GM23338 (cell line): ENCODE results near the gene GPRC5D. TPM values are rescaled to one million over a fixed set of nuclear protein-coding genes. Genes with fewer than 3 reads are reported as not detected.

Source experiments
- ATAC-seq: fragments of 200-7000 bp; cut with Tn5 transposase; 3 replicates; pipeline ENCODE4 v1.9.1; 2020
- DNase-seq: peaks from one replicate; pipeline ENCODE4 v3.0.0-alpha.2; 2015; ENCODE audit warnings: low spot score
- H2AFZ ChIP-seq: fragments of 200-600 bp; sonication (generic); 2 replicates; pipeline ENCODE4 v1.8.0; 2016; ENCODE audit warnings: antibody characterized with exemption, mild to moderate bottlenecking, moderate library complexity
- H3F3A ChIP-seq: fragments of 200-600 bp; sonication (generic); replicated peaks from 2 replicates; pipeline ENCODE4 v1.8.0; 2017; ENCODE audit warnings: antibody characterized with exemption, mixed run types, low read depth
- H3K27ac ChIP-seq: fragments of 200-600 bp; sonication (generic); 2 replicates; pipeline ENCODE4 v1.6.1; 2016; ENCODE audit warnings: low read depth
- H3K27me3 ChIP-seq: fragments of 200-600 bp; sonication (generic); 2 replicates; pipeline ENCODE4 v1.8.0; 2016; ENCODE audit warnings: mild to moderate bottlenecking, mixed run types, moderate library complexity; ENCODE audit not compliant: insufficient read depth
- H3K36me3 ChIP-seq: fragments of 200-600 bp; sonication (generic); 2 replicates; pipeline ENCODE4 v1.8.0; 2016; ENCODE audit warnings: mild to moderate bottlenecking; ENCODE audit not compliant: insufficient read depth
- H3K4me1 ChIP-seq: fragments of 200-600 bp; sonication (generic); 2 replicates; pipeline ENCODE4 v1.8.0; 2016; ENCODE audit warnings: mild to moderate bottlenecking, moderate library complexity; ENCODE audit not compliant: insufficient read depth
- H3K4me2 ChIP-seq: fragments of 200-600 bp; sonication (generic); 2 replicates; pipeline ENCODE4 v1.7.1; 2017; ENCODE audit warnings: mixed run types
- H3K4me3 ChIP-seq: fragments of 200-600 bp; sonication (generic); 2 replicates; pipeline ENCODE4 v1.6.1; 2016; ENCODE audit warnings: mixed run types
- H3K79me2 ChIP-seq: fragments of 200-600 bp; sonication (generic); replicated peaks from 2 replicates; pipeline ENCODE4 v1.8.0; 2017; ENCODE audit warnings: mild to moderate bottlenecking; ENCODE audit not compliant: insufficient read depth
- H3K9me2 ChIP-seq: fragments of 200-600 bp; sonication (generic); 2 replicates; pipeline ENCODE4 v1.8.0; 2017; ENCODE audit not compliant: insufficient read depth
- H4K20me1 ChIP-seq: fragments of 200-600 bp; sonication (generic); replicated peaks from 2 replicates; pipeline ENCODE4 v1.8.0; 2017; ENCODE audit warnings: mild to moderate bottlenecking; ENCODE audit not compliant: insufficient read depth
- H3K27ac Mint-ChIP-seq: 2 replicates; pipeline ENCODE4 v1.8.0; 2020; ENCODE audit warnings: inconsistent platforms, mild to moderate bottlenecking, moderate library complexity, mixed read lengths
- H3K27me3 Mint-ChIP-seq: 3 replicates; pipeline ENCODE4 v1.8.0; 2022; ENCODE audit warnings: low read depth, mild to moderate bottlenecking, moderate library complexity, mixed read lengths, inconsistent platforms; ENCODE audit not compliant: insufficient read depth, poor library complexity
- H3K36me3 Mint-ChIP-seq: 3 replicates; pipeline ENCODE4 v1.8.0; 2021; ENCODE audit warnings: low read depth, mild to moderate bottlenecking, inconsistent platforms, moderate library complexity, mixed read lengths
- H3K4me1 Mint-ChIP-seq: 3 replicates; pipeline ENCODE4 v1.8.0; 2020; ENCODE audit warnings: mild to moderate bottlenecking, inconsistent platforms, mixed read lengths
- H3K4me3 Mint-ChIP-seq: 3 replicates; pipeline ENCODE4 v1.8.0; 2021; ENCODE audit warnings: moderate library complexity, mild to moderate bottlenecking, inconsistent platforms, mixed read lengths
- H3K9me3 Mint-ChIP-seq: 3 replicates; pipeline ENCODE4 v1.8.0; 2020; ENCODE audit warnings: moderate library complexity, mild to moderate bottlenecking, inconsistent platforms, mixed read lengths
- CREB1 ChIP-seq: fragments of 250-450 bp; sonication (Bioruptor Pico); IDR thresholded peaks from 2 replicates; pipeline ENCODE4 v1.5.0; 2020; ENCODE audit warnings: low read depth, mild to moderate bottlenecking, moderate library complexity
- REST ChIP-seq: IDR thresholded peaks from one replicate; pipeline ENCODE4 v1.6.1; 2018; ENCODE audit warnings: antibody characterized with exemption; ENCODE audit not compliant: unreplicated experiment
- STAT1 ChIP-seq: IDR thresholded peaks from one replicate; pipeline ENCODE4 v1.6.1; 2016; ENCODE audit warnings: antibody characterized with exemption; ENCODE audit not compliant: unreplicated experiment
- ZNF114 ChIP-seq: fragments of 250-450 bp; sonication (Bioruptor Pico); IDR thresholded peaks from 2 replicates; pipeline ENCODE4 v1.5.0; 2020; ENCODE audit warnings: mild to moderate bottlenecking, moderate library complexity
- ZNF331 ChIP-seq: fragments of 250-450 bp; sonication (Bioruptor Pico); IDR thresholded peaks from 2 replicates; pipeline ENCODE4 v1.5.0; 2020; ENCODE audit warnings: low read depth, mild to moderate bottlenecking, moderate library complexity
- ZNF462 ChIP-seq: fragments of 250-450 bp; sonication (Bioruptor Pico); IDR thresholded peaks from 2 replicates; pipeline ENCODE4 v1.5.0; 2020; ENCODE audit warnings: mild to moderate bottlenecking, moderate library complexity
- polyA plus RNA-seq: library from polyadenylated mRNA; unstranded; fragments of >200 nt; fragmentation: Nextera tagmentation; extraction: Ambion mirVana; gene quantifications from 2 replicates; pipeline ENCODE4 v1.2.1, GENCODE V29; 2016
- total RNA-seq: library from RNA; depleted of rRNA; stranded (reverse); fragments of >200 nt; shearing (Covaris generic); gene quantifications from 2 replicates; pipeline ENCODE4 v1.2.3, GENCODE V29; 2014
- TF ChIP-seq, protein P1 (sequence below), 2 experiments: fragments of 200-600 bp in 1 of 2; sonication (generic) in 1 of 2; conservative IDR thresholded peaks; 2 replicates each; pipeline versions ENCODE4 v1.5.1 to v1.6.1; 2016 to 2017; ENCODE audit warnings: antibody characterized with exemption in 2 of 2, low read depth in 2 of 2, mild to moderate bottlenecking in 2 of 2, moderate library complexity in 1 of 2

Gene GPRC5D
- total and polyA plus RNA-seq, 2 experiments from 2014 or later, result not detected

DNA sequence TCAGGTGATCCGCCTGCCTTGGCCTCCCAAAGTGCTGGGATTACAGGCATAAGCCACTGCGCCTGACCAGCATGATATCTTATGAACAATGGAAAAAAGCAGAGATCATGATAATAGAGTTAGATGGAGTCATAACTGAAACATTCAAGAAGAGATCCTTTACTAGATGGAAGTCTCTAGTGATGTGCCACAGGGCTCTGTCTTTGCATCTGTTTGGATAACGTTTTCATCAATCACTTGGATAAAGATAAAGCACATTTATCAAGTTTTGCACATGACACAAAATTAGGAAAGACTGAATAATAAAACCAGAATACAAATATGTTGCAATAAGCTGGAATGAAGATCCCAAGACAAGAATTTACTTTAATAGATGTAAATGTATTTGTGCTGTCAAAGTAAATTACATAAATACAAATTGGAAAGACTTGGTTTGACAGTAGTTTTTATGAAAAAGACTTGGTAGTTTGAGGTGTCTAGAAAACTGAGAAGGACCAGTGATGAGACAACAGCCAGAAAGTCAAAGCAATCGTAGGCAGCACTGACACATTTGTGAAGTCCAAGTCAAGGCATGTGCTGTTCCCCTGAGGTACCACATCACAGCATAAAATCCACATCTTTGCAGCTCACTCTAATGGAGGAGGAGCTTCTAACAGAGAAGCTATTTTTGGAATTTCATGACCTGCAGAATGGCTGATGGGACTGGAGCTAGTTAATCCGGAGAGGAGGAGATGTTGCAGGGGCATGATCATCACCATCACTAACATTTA, 32.1 kb downstream of the GPRC5D start:
- no peak for DNase-seq
- Histone ChIP-seq H3K9me2 (no peaks in the 10 kb centered on the region), H3K4me2 (no peak overlapping the region), H3K27me3 (no peaks in the 10 kb centered on the region), H3K4me1 (peaks cover 7% of the 10 kb centered on the region), H2AFZ (no peak overlapping the region), H3K27ac (no peak overlapping the region), H4K20me1 (no peaks in the 10 kb centered on the region), H3K36me3 (no peaks in the 10 kb centered on the region), H3K79me2 (no peaks in the 10 kb centered on the region), H3K4me3 (no peak overlapping the region), H3F3A (peaks cover 4% of the 10 kb centered on the region; the same call in 1 of the 2 replicates)
- TF ChIP-seq, protein P1, sequence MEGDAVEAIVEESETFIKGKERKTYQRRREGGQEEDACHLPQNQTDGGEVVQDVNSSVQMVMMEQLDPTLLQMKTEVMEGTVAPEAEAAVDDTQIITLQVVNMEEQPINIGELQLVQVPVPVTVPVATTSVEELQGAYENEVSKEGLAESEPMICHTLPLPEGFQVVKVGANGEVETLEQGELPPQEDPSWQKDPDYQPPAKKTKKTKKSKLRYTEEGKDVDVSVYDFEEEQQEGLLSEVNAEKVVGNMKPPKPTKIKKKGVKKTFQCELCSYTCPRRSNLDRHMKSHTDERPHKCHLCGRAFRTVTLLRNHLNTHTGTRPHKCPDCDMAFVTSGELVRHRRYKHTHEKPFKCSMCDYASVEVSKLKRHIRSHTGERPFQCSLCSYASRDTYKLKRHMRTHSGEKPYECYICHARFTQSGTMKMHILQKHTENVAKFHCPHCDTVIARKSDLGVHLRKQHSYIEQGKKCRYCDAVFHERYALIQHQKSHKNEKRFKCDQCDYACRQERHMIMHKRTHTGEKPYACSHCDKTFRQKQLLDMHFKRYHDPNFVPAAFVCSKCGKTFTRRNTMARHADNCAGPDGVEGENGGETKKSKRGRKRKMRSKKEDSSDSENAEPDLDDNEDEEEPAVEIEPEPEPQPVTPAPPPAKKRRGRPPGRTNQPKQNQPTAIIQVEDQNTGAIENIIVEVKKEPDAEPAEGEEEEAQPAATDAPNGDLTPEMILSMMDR (conservative IDR thresholded peaks at IDR 0.05; ENCODE audit: low read depth in 2 of 2), result no peak
- TF ChIP-seq REST, result no peak
- TF ChIP-seq ZNF331 (CRISPR knock-in tag), result no peak
- TF ChIP-seq CREB1 (CRISPR knock-in tag), result no peak
- TF ChIP-seq ZNF114 (CRISPR knock-in tag), result no peak
- TF ChIP-seq ZNF462 (CRISPR knock-in tag), result no peak
- TF ChIP-seq STAT1, result no peak
- Mint-ChIP-seq H3K27ac (no peak overlapping the region), H3K4me1 (peaks cover 22% of the 10 kb centered on the region), H3K36me3 (no peaks in the 10 kb centered on the region), H3K9me3 (no peaks in the 10 kb centered on the region), H3K27me3 (peaks cover 10% of the 10 kb centered on the region), H3K4me3 (no peak overlapping the region)
- no peak for ATAC-seq
